Coronary artery (tissue), 2 donors: ENCODE results near the gene SLC6A11.
A peak's percentile ranks its signal among the peaks of the same experiment; 100 is the strongest.

ENCODE experiments used
- DNase-seq: peaks from one replicate; pipeline ENCODE4 v3.0.0-alpha.2; 2017; ENCODE audit warnings: low spot score
- H3K27ac ChIP-seq, 2 donors: fragments of 200-600 bp; sonication (generic); one replicate each; pipeline ENCODE4 v1.5.1; 2016 to 2019
- H3K4me3 ChIP-seq: fragments of 200-600 bp; sonication (generic); 2 replicates; pipeline ENCODE4 v1.5.1; 2016; ENCODE audit warnings: mild to moderate bottlenecking, moderate library complexity
- CTCF ChIP-seq: fragments of 200-600 bp; sonication (generic); IDR thresholded peaks from one replicate; pipeline ENCODE4 v1.5.1; 2019; ENCODE audit warnings: antibody characterized with exemption

The SLC6A11 gene

DNA sequence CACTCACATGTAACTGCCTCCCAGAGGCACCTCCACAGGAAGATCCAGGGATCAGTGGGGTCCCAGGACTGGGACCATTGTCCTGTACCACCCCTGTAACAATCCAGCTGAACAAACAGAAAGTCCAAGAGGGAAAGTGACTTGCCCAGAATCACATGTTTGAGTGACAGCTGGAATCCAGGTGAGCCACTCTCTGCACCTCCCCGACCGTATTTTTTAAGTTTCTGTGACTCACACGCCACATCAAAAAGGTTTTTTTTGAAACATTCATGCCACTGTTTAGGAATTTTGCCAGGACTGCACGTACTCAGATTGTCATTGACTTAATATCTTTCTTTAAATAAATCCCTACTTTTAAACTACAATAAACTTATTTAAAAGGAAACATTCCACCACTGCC, 166.8 kb downstream of the SLC6A11 start:
- TF ChIP-seq CTCF = no peak
- Histone ChIP-seq H3K4me3 (peak overlapping the region; percentile 36), H3K27ac (no peak overlapping the region)
- no peak for DNase-seq

GRCh38 chr3:10983219-10983916, 167.3 kb downstream of the SLC6A11 start:
- peak; percentile 50 for TF ChIP-seq CTCF
- peak overlapping the region; percentile 36 for H3K4me3 ChIP-seq
- no peak for DNase-seq
- H3K27ac ChIP-seq = no peak overlapping the region

GRCh38 chr3:10984371-10984896, 168.4 kb downstream of the SLC6A11 start:
- DNase-seq = no peak
- no peak for TF ChIP-seq CTCF

GRCh38 chr3:10985181-10985580, 169.2 kb downstream of the SLC6A11 start:
- no peak overlapping the region for H3K27ac ChIP-seq
- TF ChIP-seq CTCF = no peak
- no peak for DNase-seq
- no peak overlapping the region for H3K4me3 ChIP-seq

More at GRCh38 chr3:10984371-10984896, 168.4 kb downstream of the SLC6A11 start:
- H3K4me3 ChIP-seq = no peak overlapping the region
- no peak overlapping the region for H3K27ac ChIP-seq

GRCh38 chr3:10986592-10986991, 170.6 kb downstream of the SLC6A11 start:
- no peak for TF ChIP-seq CTCF
- DNase-seq = no peak
- no peak overlapping the region for H3K4me3 ChIP-seq
- H3K27ac ChIP-seq = no peak overlapping the region

DNA sequence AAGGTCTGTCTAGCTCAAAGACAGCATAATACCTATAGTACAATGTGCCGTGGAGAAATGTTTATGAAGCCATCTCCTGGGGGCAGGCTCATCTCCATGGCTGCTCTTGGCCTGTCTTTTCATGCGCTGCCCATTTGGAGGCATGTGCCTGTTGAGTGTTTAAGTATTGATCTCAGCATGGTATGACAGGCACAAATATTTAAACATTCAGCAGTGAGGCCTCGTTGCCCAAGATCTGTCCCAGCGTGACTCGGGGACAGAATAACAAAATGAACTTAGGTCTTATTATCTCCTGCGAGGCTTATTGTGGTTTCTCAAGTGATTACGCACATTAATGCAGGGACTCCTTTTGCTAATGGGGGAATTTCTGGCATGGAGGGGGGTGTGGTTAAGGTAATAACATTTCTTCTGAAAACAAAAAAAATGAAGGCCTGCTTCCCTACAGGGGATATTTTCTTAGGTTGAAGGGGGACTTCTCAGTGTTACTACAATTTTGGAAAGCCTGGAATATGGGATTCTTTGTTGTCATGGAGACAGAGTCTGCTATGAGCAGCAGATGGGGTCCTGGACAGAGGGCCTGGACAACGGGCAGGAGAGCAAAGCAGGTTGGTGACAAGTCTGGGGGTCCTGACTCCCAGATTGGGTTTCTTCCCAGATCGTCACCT, 172.1 kb downstream of the SLC6A11 start:
- no peak for DNase-seq
- Histone ChIP-seq H3K4me3 (no peak overlapping the region), H3K27ac (no peak overlapping the region)
- TF ChIP-seq CTCF = no peak
